OCI-LY1 (cell line): ENCODE data around the gene RAB5IF.

Experiments used
- EZH2 ChIP-seq: fragments of 200-600 bp; sonication (generic), shearing (Covaris generic); IDR thresholded peaks from 2 replicates; pipeline ENCODE4 v1.8.0; 2017; ENCODE audit warnings: borderline replicate concordance, mixed run types, mild to moderate bottlenecking, antibody characterized with exemption, low read length, moderate library complexity, mixed read lengths
- TF ChIP-seq, protein P1 (sequence below): fragments of 200-600 bp; sonication (generic), shearing (Covaris generic); IDR thresholded peaks from 2 replicates; pipeline ENCODE4 v1.5.1; 2017; ENCODE audit warnings: mild to moderate bottlenecking, antibody characterized with exemption, low read length, moderate library complexity, mixed read lengths

DNA sequence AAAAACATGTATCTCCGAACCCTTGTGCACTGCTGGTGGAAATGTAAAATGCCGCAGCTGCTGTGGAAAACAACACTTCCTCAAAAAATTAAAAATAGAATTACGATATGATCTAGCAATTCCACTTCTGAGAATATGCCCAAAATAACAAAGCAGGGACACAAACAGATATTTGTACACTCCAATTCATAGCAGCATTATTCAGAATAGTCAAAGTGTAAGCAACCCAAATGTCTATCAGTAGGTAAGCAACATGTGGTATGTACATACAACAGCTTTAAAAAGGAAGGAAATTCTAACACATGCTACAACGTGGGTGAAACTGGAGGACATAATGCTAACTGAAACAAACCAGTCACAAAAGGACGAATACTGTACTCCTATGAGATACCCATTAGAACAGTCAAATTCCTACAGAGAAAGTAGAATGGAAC, 5.7 kb upstream of the RAB5IF start:
- TF ChIP-seq EZH2, result no peak
- TF ChIP-seq, protein P1, sequence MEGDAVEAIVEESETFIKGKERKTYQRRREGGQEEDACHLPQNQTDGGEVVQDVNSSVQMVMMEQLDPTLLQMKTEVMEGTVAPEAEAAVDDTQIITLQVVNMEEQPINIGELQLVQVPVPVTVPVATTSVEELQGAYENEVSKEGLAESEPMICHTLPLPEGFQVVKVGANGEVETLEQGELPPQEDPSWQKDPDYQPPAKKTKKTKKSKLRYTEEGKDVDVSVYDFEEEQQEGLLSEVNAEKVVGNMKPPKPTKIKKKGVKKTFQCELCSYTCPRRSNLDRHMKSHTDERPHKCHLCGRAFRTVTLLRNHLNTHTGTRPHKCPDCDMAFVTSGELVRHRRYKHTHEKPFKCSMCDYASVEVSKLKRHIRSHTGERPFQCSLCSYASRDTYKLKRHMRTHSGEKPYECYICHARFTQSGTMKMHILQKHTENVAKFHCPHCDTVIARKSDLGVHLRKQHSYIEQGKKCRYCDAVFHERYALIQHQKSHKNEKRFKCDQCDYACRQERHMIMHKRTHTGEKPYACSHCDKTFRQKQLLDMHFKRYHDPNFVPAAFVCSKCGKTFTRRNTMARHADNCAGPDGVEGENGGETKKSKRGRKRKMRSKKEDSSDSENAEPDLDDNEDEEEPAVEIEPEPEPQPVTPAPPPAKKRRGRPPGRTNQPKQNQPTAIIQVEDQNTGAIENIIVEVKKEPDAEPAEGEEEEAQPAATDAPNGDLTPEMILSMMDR, result no peak
